ENCODE data around the gene DUSP7.

The DUSP7 gene

GRCh38 chr3:52067526-52067925, 11.2 kb upstream of the DUSP7 start:
- no peak for DNase-seq (ENCODE audit: low read depth in 2 of 2)

GRCh38 chr3:52067046-52067445, 10.7 kb upstream of the DUSP7 start:
- no peak for DNase-seq (ENCODE audit: low read depth in 2 of 2)

DNA sequence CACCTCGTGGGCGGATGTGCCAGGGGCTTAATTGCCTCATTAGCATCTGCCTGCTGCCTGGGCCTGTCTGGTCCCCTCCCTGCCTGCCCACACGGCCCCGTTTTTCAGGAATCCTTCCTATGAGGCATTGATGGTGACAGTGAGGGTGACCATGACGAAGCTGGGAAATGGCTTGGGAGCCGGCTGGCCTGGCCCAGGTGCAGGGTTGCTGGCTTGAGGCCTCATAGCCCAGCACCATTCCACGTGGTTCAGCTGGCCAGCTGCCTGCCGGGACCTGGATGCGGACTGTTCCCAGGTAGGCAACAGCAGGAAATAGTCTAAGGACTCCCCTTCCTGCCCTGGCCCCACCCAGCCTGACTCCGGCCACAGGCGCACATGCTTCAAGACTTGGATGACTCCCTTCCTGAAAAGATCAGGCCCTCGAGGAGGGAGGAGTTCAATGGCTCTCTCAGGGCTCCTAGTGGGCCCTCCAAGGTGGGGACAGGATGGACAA, 8.9 kb upstream of the DUSP7 start:
- no peak for DNase-seq (ENCODE audit: low read depth in 2 of 2)

DNA sequence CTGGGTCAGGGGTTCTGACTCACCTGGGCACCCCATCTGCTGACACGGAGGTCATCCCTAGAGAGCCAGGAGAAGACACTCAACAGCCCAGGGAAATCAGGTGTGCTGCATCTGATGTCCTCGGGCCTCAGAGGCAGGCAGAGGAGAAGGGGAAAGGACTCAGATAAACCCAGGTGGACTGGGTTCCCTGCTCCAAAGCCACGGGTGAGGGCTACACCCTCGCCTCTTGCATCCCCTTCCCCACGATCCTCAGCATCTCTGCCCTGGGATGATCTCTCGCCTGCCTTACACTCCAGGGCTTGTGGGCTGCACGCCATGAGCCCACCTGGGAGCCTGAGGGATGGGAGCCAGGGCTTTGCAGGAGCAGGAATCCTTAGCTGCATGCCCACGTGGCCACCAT, 8.2 kb upstream of the DUSP7 start:
- DNase-seq (ENCODE audit: low read depth in 2 of 2), result no peak

- no peak for DNase-seq (ENCODE audit: low read depth in 2 of 2)
These were observed 6.8 kb upstream of the DUSP7 start for GRCh38 chr3:52063026-52063723.

DNA sequence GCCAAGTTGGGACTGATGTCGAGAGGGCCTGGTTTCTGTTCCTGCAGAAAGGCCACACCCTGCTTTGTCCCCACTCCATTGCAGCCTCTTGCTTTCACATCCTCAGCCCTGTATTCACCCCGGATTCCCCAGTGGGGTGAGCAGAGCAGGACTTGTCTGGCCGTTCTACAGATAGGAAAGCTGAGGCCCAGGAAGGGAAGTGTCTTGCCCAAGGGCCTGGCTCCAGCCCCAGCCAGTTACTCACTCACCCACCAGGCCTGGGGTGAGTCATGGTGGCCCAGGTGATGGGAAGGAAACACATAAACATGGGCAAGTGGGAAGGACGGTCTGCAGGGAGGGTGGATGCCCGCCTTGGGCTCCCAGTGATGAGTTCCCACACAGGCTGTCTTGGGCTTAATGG, 6.1 kb upstream of the DUSP7 start:
- DNase-seq (ENCODE audit: low read depth in 2 of 2), result no peak

DNA sequence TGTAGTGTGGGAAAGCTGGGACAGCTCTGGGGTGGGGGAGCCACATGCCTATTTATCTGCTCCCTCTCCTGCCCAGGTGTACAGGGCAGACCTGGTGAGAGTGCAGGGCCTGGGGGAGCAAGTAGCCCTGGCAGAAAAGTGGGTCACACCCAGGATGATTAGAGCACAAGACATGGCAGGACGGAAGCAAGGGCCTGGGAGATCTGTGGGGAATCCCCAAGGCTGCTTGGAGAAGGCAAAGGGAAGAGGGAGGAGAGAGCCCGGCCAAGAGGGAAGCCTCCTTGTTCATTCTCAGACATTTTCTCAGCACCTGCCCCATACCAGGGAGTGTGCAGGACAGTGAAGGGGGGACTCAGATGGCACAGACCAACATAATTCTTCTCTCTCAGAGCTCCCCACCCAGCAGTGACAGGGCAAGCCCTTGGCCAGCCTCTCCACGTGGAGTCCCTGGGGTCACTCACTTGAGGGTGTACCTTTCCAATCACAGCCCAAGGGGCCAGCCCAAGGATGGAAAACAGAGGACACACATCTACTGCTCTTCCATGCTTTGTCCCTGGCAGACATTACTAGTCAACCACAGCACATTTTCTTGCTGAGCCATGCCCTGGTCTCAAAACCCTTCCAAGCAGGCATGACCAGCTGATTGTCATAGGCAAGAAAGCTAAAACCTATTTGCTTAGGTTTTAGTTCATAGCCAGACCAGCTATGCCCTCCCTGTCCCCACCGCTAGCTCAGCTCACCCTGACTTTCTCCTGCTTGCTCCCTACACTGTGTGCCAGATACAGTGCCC, 4.9 kb upstream of the DUSP7 start:
- no peak for DNase-seq (ENCODE audit: low read depth in 2 of 2)

- DNase-seq (ENCODE audit: low read depth in 2 of 2), result no peak
These were observed 3.4 kb upstream of the DUSP7 start for GRCh38 chr3:52059781-52060180.

DNA sequence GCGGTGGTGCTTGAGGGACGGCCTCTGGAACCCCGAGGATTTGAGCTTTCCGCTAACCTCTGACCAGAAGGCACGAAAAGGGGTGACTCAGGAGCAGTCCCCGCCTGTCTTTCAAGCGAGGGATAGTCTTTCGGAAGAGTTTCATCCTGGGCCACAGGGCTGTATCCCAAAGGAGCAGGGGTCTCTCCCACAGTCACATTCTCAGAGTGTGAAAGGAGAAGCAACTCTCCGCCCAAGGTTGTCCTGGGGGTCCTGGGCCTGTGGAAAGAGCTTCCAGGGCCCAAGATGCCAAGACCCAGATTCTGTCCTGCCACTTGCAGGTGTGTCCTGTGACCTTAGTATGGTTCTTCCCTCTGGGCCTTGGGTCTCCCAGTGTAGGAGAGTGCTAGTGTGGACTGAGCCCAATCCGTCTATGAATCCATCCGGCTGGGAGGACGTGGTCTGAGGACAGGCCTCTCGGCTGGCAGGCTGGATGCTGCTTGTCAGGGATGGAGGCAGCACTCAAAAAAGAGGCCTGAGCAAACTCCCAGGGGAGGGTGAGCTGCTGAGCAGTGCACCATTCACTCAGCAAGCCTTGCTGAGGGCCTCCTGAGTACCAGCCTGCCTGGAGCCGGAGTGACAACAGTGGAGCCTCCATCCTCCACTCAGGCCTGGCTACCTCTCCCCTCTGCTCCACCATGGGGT, 1.6 kb upstream of the DUSP7 start:
- DNase-seq (ENCODE audit: low read depth in 2 of 2), result no peak

DNA sequence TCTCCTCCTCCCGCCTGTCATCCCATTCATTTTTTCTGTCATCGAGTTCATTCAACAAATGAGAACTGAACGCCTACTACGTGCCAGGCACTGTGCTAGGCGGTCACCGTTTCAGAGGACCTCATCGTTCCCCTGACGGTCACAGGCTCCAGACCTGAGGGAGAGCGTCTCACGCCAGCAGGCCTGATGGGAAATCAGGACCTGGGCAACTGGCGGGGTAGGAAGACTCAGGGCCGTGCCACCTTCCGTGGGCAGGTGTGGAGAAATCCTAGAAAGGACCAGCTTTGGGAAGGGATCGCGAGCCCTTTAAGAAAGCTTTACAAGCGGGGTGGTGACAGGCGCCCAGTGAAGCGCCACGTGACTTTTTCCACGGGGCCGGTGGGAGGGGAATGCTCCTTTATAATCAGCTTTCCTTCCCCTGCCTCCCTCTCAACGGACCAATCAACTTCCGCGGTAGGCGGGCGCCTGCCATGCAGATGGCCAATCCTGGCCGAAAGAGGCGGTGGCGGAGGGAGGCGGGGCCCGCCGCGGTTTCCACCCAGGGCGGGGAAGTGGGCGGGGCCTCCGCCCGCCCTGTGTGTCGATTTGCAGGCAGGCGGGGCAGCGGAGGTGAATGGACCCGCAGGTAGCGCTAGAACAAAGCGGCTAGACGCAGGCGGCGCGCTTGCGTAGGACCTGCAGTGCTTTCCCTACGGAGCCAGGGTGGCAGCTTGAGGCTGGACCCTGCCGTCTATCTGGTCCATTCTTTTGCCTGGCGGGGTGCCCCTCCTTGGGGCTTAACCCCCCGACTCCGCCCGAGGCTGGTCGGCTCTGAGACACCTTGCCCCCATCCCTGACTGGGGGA, 819 bp upstream of the DUSP7 start:
- peak; percentile 98 to 99 for DNase-seq (ENCODE audit: low read depth in 2 of 2)

DNA sequence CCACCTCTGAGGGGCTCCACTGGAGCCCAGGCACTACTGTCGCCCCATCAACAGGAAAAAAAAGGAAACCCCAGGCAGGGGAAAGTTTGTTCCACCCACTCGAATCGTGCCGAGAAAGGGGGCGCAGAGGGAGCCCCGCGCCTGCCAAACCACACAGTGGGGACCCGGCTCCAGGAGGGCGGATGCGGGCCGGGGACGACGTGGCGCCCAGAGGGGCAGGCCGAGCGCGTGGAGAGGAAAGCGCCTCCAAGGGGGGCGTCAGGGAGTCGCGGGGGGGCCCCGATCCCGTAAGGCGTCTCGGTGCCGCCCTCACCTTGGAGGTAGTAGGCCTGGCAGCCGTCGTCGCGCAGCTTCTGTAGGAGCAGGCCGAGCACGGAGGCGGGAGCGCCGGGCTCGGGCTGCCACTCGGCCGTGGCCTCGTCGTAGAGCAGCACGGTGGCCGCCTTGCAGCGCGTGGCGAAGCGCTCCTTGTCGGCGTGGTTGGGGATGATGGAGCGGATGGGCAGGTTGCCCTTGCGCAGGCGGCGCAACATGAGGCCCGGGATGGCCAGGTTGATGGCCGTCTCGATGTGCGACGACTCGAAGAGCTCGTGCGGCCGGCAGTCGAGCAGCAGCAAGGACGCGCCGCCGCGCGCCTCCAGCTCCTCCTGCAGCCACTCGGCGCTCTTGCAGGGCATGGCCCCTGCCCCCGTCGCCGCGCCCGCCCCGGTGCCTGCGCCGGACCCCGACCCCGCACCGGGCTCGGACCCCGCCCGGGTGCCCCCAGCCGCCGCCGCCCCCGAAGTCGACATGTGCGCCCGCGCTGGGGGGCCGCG, 627 bp downstream of the DUSP7 start:
- DNase-seq (ENCODE audit: low read depth in 2 of 2), result peak in 1 of 2 donors; percentile 17

DNA sequence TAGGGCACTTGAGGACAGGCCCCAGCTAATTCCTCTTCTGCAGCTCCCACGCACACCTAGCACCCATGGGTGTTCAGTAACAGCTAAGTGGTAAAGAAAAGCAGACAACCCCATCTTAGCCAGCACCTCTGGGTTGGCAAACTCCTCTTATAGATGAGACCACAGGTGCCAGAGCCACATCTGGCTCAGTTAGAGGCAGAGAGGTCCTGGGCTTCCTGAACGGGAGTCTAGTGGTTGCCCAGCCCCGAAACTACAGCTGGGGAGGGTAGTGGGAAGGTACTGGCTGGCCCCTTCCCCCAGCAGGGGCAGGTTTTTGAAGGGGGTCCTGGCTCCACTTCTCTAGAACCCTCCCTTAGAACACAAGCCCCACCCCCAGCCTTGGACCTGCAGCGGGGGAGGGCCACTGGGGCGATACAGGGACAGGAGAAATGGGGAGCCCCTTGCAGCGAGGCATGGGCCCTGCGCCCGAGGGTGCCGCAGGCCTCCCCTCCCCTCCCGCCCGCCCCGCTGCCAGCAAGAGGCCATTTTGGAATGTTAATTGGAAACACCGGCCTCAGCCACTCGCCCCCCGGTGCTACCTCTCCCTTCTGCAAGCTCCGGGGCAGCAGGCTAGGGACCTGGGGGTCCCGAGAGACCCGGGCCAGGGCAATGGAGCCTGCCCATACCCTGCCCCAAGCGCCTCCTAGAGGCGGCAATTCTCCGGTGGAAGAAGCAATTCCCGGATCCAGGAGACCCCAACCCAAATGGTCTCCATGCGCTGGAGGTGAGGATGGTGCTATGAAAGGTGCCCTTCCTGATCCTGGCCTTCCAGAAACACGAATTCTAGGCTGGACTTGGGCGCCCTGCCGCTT, 1.5 kb downstream of the DUSP7 start:
- no peak for DNase-seq (ENCODE audit: low read depth in 2 of 2)

DNA sequence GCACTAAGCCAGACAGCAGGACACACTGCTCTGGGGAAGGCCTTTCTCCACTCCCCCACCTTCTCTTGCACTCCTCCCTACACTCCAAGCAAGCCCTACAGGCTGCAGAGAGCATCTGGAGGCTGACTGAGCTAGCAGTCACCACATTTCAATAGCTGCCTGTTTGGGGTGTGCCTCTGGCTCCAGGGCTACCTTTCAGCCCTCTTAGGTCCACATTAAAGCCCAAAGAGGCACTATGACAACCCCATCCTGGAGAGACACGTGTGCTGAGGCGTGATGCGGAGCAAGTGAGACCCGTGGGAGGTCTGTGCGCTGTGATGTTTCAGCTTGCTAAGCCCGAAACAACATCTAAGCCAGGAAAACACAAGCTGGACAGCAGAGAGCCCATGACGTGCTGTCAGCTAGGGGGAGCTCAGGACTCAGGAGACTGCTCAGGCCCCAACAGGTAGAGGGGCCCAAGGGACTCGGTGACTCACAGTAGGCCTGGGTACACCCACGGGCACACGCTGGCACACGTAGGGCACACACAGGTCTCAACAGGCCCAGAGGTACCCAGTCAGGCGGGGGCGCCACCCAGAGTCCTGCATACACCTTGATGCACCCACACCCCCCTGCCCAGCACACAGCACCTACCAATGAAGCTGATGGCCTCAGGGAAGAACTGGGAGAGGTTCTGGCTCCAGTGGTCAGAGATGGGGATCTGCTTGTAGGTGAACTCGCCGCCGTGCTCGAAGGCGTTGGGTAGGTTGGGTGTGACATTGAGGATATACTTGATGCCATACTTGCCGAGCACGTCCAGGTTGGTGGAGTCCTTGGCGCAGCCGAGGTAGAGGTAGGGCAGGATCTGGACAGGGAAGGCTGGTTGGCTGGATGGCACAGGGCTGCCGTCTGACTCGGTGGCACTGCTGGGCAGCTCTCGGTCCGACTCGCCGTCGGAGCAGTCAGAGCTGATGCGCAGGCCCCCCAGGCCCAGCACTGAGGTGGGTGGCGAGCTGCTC, 2.8 kb downstream of the DUSP7 start:
- peak in 1 of 2 donors; percentile 24 for DNase-seq (ENCODE audit: low read depth in 2 of 2)

DNA sequence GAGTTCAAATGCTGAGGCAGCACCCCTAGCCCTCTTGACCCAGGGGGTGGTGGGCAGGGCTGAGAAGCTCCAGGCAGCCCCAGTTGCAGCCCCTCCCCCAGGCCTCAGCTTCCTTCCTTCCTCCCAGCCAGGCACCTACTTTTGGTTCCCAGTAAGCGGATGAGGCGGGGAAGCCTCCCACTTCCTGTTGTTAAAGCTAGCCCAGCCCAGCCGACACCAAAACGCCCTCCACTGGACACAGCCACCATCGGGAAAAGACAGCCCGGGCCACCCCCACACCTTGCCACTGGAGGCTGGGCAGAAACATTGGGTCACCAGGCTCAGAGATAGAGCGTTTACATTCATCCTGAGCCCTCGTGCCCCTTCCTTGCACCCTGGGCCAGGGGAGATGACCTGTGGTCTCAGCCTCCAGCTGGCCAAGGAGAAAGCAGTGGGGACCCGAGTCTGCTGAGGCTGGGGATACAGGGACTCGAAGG, 3.5 kb downstream of the DUSP7 start:
- DNase-seq (ENCODE audit: low read depth in 2 of 2), result peak in 1 of 2 donors; percentile 12

GRCh38 chr3:52051444-52051843, 4.9 kb downstream of the DUSP7 start:
- no peak for DNase-seq (ENCODE audit: low read depth in 2 of 2)

GRCh38 chr3:52050571-52050970, 5.8 kb downstream of the DUSP7 start:
- no peak for DNase-seq (ENCODE audit: low read depth in 2 of 2)

DNA sequence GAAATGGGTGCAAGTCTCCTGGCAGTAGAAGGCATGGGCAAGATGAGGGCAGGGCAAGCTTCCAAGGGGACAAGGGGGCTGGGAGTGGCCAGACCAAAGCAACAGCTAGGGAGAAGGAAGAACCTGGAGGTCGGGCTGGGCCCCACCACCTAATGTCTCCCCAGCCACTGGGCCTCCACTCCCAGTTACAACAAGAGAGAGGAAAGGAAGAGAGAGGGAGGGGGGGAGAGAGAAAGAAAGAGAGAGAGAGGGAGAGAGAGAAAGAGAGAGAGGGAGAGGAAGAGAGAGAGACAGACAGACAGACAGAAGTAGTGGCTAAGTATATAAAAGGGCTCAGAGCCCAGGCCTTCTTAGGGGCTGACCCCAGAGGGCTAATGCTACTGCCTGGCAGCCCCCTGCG, 6.9 kb downstream of the DUSP7 start:
- DNase-seq (ENCODE audit: low read depth in 2 of 2), result no peak

GRCh38 chr3:52047295-52047960, 8.9 kb downstream of the DUSP7 start:
- DNase-seq (ENCODE audit: low read depth in 2 of 2), result no peak

All from stimulated activated CD8-positive, alpha-beta memory T cell treated with anti-CD3 and anti-CD28 coated beads, Interleukin-2, amount 100 ng/mL, for 1 hour (primary cell).